ENCODE measurements around the gene SLC30A1. TPM values are rescaled to one million over a fixed set of nuclear protein-coding genes. Genes with fewer than 3 reads are reported as not detected.

The SLC30A1 gene
- total and polyA plus RNA-seq, 12 donors, result 4.6 to 82.6 (median 37.5) TPM

DNA sequence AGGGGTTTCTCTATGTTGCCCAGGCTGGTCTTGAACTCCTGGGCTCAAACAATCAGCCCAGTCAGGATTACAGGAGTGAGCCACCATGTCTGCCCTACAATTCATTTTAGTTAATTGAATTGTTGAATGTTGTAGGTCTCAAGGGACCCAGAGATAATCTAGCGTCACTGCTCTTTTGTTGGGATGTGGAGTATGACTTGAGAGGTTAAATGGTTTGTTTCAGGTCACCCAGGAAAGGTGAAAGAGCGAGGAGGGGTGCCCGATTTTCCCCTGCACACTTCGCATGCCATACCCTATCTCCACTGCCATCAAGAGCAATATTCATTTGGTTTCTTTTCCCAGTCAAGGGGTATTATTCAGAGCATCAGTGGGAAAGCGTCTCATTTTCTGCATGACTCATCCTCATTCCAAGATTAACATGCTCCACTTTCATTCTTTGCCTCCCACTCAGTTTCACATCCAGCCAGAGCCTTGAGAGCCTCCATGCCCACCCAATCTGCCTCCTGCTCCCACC is 13.1 kb upstream of the SLC30A1 start:
- no peak for DNase-seq
- 30 to 42% (median 36%) methylated on average over 5 of the region's 5 CpGs for WGBS, 4 donors
- Histone ChIP-seq H3K27ac (peak overlapping the region in 1 of 5 donors; percentile 62), H3K27me3 (no peaks in the 10 kb centered on the region), H3K36me3 (replicated peaks in 1 of 2) (no peaks in the 10 kb centered on the region), H3K4me3 (no peak overlapping the region), H3K4me1 (replicated peaks in 1 of 2) (peaks cover 0 to 8% of the 10 kb centered on the region in 2 donors), H3K9me3 (replicated peaks in 1 of 3) (no peaks in the 10 kb centered on the region)
- intact Hi-C loops (cut with DNase I), result no loop called here
- no peak for TF ChIP-seq POLR2A (IDR thresholded peaks at IDR 0.05)
- TF ChIP-seq, protein P1, sequence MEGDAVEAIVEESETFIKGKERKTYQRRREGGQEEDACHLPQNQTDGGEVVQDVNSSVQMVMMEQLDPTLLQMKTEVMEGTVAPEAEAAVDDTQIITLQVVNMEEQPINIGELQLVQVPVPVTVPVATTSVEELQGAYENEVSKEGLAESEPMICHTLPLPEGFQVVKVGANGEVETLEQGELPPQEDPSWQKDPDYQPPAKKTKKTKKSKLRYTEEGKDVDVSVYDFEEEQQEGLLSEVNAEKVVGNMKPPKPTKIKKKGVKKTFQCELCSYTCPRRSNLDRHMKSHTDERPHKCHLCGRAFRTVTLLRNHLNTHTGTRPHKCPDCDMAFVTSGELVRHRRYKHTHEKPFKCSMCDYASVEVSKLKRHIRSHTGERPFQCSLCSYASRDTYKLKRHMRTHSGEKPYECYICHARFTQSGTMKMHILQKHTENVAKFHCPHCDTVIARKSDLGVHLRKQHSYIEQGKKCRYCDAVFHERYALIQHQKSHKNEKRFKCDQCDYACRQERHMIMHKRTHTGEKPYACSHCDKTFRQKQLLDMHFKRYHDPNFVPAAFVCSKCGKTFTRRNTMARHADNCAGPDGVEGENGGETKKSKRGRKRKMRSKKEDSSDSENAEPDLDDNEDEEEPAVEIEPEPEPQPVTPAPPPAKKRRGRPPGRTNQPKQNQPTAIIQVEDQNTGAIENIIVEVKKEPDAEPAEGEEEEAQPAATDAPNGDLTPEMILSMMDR (IDR thresholded peaks at IDR 0.05), result no peak

DNA sequence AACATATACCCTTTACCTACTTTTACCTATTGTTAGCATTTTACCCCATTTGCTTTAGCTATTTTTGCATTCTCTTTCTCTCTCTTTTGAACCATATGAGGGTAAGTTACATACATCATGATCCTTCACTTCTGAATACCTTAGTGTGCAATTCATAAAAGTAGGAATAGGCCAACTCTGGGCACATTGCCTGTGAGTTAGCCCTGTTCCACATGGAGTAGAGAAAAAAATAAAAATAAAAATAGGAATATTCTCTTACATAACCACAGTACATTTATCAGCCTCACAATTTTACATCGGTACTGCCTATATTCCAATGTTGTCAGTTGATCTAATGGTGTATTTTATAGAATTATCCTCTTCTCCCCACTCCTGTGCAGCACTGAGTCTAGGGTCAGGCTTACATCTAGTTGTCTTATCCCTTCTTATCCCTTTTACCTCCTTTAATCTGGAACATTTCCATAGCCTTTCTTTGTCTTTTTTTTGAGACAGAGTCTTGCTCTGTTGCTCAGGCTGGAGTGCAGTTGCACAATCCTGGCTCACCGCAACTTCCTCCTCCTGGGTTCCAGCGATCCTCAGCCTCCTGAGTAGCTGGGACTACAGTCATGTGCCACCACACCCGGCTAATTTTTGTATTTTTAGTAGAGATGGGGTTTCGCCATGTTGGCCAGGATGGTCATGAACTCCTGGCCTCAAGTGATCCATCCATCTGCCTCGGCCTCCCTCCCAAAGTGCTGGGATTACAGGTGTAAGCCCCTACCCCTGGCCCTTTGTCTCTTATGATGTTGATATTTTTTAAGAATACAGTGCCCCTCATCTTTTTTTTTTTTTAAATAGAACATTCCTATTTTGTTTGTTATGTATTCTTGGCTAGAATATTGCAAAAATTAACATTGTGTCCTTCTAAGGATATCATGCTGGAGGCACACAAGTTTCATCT is 11.1 kb upstream of the SLC30A1 start:
- DNase-seq, result peak in 5 of 7 donors; percentile 59 to 80 (median 69)
- no peaks in the 10 kb centered on the region for H3K9me3 ChIP-seq (replicated peaks in 1 of 3)
- H3K4me3 ChIP-seq, result no peak overlapping the region
- intact Hi-C loops (cut with DNase I), result no loop called here
- no peaks in the 10 kb centered on the region for H3K36me3 ChIP-seq (replicated peaks in 1 of 2)
- WGBS, 4 donors, result 50 to 66% (median 57%) methylated on average over 6 of the region's 6 CpGs
- no peaks in the 10 kb centered on the region for H3K27me3 ChIP-seq
- TF ChIP-seq POLR2A (IDR thresholded peaks at IDR 0.05), result no peak
- TF ChIP-seq, protein P1 (IDR thresholded peaks at IDR 0.05), result no peak
- H3K4me1 ChIP-seq (replicated peaks in 1 of 2), result peaks cover 0 to 8% of the 10 kb centered on the region in 2 donors
- H3K27ac ChIP-seq, result no peak overlapping the region

DNA sequence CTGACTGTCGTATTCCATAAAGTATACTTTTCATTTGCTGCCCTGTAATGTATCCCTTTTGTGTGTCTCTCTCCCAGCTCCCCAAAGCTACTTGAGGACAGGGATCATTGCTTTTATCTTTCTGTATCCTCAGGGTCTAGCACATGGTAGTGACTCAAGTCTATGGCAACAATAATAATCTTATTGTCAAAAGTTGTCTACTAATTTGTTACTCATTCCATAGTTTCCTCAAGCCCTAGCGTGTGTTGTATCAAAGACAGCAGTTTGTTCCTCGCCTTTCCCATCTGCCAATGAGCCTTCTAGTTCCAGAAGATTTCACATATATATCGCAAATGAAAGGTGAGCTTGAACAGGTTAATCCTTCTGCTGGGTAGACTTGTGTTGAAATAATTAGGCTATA is 9.8 kb upstream of the SLC30A1 start:
- H3K4me1 ChIP-seq (replicated peaks in 1 of 2), result peaks cover 0 to 8% of the 10 kb centered on the region in 2 donors
- H3K9me3 ChIP-seq (replicated peaks in 1 of 3), result no peaks in the 10 kb centered on the region
- no peak overlapping the region for H3K4me3 ChIP-seq
- no peak overlapping the region for H3K27ac ChIP-seq
- no peaks in the 10 kb centered on the region for H3K36me3 ChIP-seq (replicated peaks in 1 of 2)
- no peaks in the 10 kb centered on the region for H3K27me3 ChIP-seq
- no peak for DNase-seq
- intact Hi-C loops (cut with DNase I), result no loop called here
- 95 to 99% (median 98%) methylated on average over 4 of the region's 4 CpGs for WGBS, 4 donors
- TF ChIP-seq POLR2A (IDR thresholded peaks at IDR 0.05), result no peak
- TF ChIP-seq, protein P1 (IDR thresholded peaks at IDR 0.05), result no peak

DNA sequence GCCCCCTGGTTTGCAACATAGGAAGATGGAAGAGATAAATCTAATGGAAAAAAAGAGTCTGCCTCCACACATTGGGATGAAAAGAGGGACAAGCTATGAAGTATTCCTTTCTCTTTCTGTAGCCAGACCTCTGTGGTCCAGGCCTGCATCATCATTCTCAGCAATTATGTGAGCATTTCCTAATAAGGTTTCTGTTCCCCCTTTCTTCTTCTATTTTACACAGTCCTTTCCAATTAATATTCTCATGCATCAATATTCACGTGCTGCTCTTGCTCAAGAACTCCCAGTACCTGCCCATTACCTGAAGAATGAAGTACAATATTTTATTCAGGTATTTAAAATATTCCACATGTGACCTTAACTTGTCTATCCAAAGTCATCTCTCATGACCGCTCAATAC is 8.2 kb upstream of the SLC30A1 start:
- intact Hi-C loops (cut with DNase I), result no loop called here
- H3K9me3 ChIP-seq (replicated peaks in 1 of 3), result no peaks in the 10 kb centered on the region
- H3K27ac ChIP-seq, result no peak overlapping the region
- no peak for TF ChIP-seq POLR2A (IDR thresholded peaks at IDR 0.05)
- TF ChIP-seq, protein P1 (IDR thresholded peaks at IDR 0.05), result no peak
- WGBS, 4 donors, result 87 to 93% (median 89%) methylated on average over 2 of the region's 2 CpGs
- H3K27me3 ChIP-seq, result no peaks in the 10 kb centered on the region
- no peaks in the 10 kb centered on the region for H3K36me3 ChIP-seq (replicated peaks in 1 of 2)
- DNase-seq, result no peak
- H3K4me1 ChIP-seq (replicated peaks in 1 of 2), result peaks cover 0 to 5% of the 10 kb centered on the region in 2 donors
- H3K4me3 ChIP-seq, result no peak overlapping the region

Measured in adrenal gland (tissue), 12 donors.